ENCODE data around the gene KLHDC7B.

KLHDC7B gene

GRCh38 chr22:50547263-50547985 is 1.7 kb downstream of the KLHDC7B start:
- DNase-seq: no peak

GRCh38 chr22:50548040-50548920 is 2.6 kb downstream of the KLHDC7B start:
- Mint-ChIP-seq H3K9me3 (no peaks in the 10 kb centered on the region), H3K4me3 (peak overlapping the region; percentile 69), H3K27ac (peak overlapping the region; percentile 86), H3K27me3 (no peaks in the 10 kb centered on the region), H3K36me3 (ENCODE audit: low read depth) (peaks cover 3% of the 10 kb centered on the region), H3K4me1 (ENCODE audit: low read depth) (peaks cover 49% of the 10 kb centered on the region)
- peak; percentile 82 for DNase-seq

More at GRCh38 chr22:50547263-50547985, 1.7 kb downstream of the KLHDC7B start:
- Mint-ChIP-seq H3K36me3 (ENCODE audit: low read depth) (peaks cover 3% of the 10 kb centered on the region), H3K4me3 (peak overlapping the region; percentile 46), H3K27me3 (no peaks in the 10 kb centered on the region), H3K9me3 (no peaks in the 10 kb centered on the region), H3K27ac (no peak overlapping the region), H3K4me1 (ENCODE audit: low read depth) (peaks cover 52% of the 10 kb centered on the region)

- Mint-ChIP-seq H3K4me1 (ENCODE audit: low read depth) (peaks cover 47% of the 10 kb centered on the region), H3K27ac (peak overlapping the region; percentile 84), H3K4me3 (peak overlapping the region; percentile 78), H3K36me3 (ENCODE audit: low read depth) (peaks cover 3% of the 10 kb centered on the region), H3K27me3 (no peaks in the 10 kb centered on the region), H3K9me3 (no peaks in the 10 kb centered on the region)
- no peak for DNase-seq
These were observed 3.5 kb downstream of the KLHDC7B start for GRCh38 chr22:50548921-50549790.

- Mint-ChIP-seq H3K27me3 (no peaks in the 10 kb centered on the region), H3K27ac (peak overlapping the region; percentile 85), H3K36me3 (ENCODE audit: low read depth) (peaks cover 3% of the 10 kb centered on the region), H3K9me3 (no peaks in the 10 kb centered on the region), H3K4me1 (ENCODE audit: low read depth) (peaks cover 34% of the 10 kb centered on the region), H3K4me3 (peak overlapping the region; percentile 67)
- DNase-seq: no peak
These were observed 4.7 kb downstream of the KLHDC7B start for GRCh38 chr22:50550395-50550794.

- H3K36me3 Mint-ChIP-seq (ENCODE audit: low read depth): peaks cover 3% of the 10 kb centered on the region
- no peak overlapping the region for H3K27ac Mint-ChIP-seq
- H3K4me1 Mint-ChIP-seq (ENCODE audit: low read depth): peaks cover 26% of the 10 kb centered on the region
- no peaks in the 10 kb centered on the region for H3K9me3 Mint-ChIP-seq
- H3K4me3 Mint-ChIP-seq: no peak overlapping the region
- H3K27me3 Mint-ChIP-seq: no peaks in the 10 kb centered on the region
- DNase-seq: no peak
These were observed 5.6 kb downstream of the KLHDC7B start for GRCh38 chr22:50551160-50551752.

- H3K9me3 Mint-ChIP-seq: no peaks in the 10 kb centered on the region
- peaks cover 3% of the 10 kb centered on the region for H3K36me3 Mint-ChIP-seq (ENCODE audit: low read depth)
- no peak for DNase-seq
- no peak overlapping the region for H3K27ac Mint-ChIP-seq
- H3K4me3 Mint-ChIP-seq: no peak overlapping the region
- H3K4me1 Mint-ChIP-seq (ENCODE audit: low read depth): peaks cover 20% of the 10 kb centered on the region
- no peaks in the 10 kb centered on the region for H3K27me3 Mint-ChIP-seq
These were observed 7.6 kb downstream of the KLHDC7B start for GRCh38 chr22:50553310-50553709.

GRCh38 chr22:50556703-50557102 is 11.0 kb downstream of the KLHDC7B start:
- no peaks in the 10 kb centered on the region for H3K9me3 Mint-ChIP-seq
- H3K4me3 Mint-ChIP-seq: no peak overlapping the region
- DNase-seq: no peak
- no peak overlapping the region for H3K27ac Mint-ChIP-seq
- no peaks in the 10 kb centered on the region for H3K36me3 Mint-ChIP-seq (ENCODE audit: low read depth)
- peaks cover 7% of the 10 kb centered on the region for H3K4me1 Mint-ChIP-seq (ENCODE audit: low read depth)
- H3K27me3 Mint-ChIP-seq: no peaks in the 10 kb centered on the region

GRCh38 chr22:50560034-50560433 is 14.3 kb downstream of the KLHDC7B start:
- Mint-ChIP-seq H3K4me1 (ENCODE audit: low read depth) (peaks cover 20% of the 10 kb centered on the region), H3K27ac (no peak overlapping the region), H3K9me3 (no peaks in the 10 kb centered on the region), H3K4me3 (no peak overlapping the region), H3K36me3 (ENCODE audit: low read depth) (peaks cover 2% of the 10 kb centered on the region), H3K27me3 (no peaks in the 10 kb centered on the region)
- DNase-seq: no peak

- peak overlapping the region; percentile 45 for H3K27ac Mint-ChIP-seq
- H3K4me1 Mint-ChIP-seq (ENCODE audit: low read depth): peaks cover 20% of the 10 kb centered on the region
- H3K27me3 Mint-ChIP-seq: no peaks in the 10 kb centered on the region
- DNase-seq: no peak
- H3K36me3 Mint-ChIP-seq (ENCODE audit: low read depth): peaks cover 2% of the 10 kb centered on the region
- H3K9me3 Mint-ChIP-seq: no peaks in the 10 kb centered on the region
- no peak overlapping the region for H3K4me3 Mint-ChIP-seq
These were observed 16.0 kb downstream of the KLHDC7B start for GRCh38 chr22:50561401-50562358.

GRCh38 chr22:50562523-50563412 is 17.1 kb downstream of the KLHDC7B start, which contains the start of gene SYCE3:
Gene SYCE3, minus strand, starts transcription at chr22:50562919. Its CDS starts 6,514 bp downstream, at chr22:50556405.
- Mint-ChIP-seq H3K27me3 (no peaks in the 10 kb centered on the region), H3K4me3 (peak within 1 kb of the TSS; percentile 89), H3K9me3 (no peaks in the 10 kb centered on the region), H3K36me3 (ENCODE audit: low read depth) (peaks cover 5% of the 10 kb centered on the region), H3K27ac (peak within 1 kb of the TSS; percentile 87), H3K4me1 (ENCODE audit: low read depth) (peaks cover 20% of the 10 kb centered on the region)
- DNase-seq: peak; percentile 99

GRCh38 chr22:50563413-50564160 is 17.9 kb downstream of the KLHDC7B start:
- no peak for DNase-seq
- Mint-ChIP-seq H3K9me3 (no peaks in the 10 kb centered on the region), H3K36me3 (ENCODE audit: low read depth) (peaks cover 13% of the 10 kb centered on the region), H3K27me3 (no peaks in the 10 kb centered on the region), H3K27ac (peak overlapping the region; percentile 87), H3K4me3 (peak overlapping the region; percentile 89), H3K4me1 (ENCODE audit: low read depth) (peaks cover 20% of the 10 kb centered on the region)

GRCh38 chr22:50564289-50564688 is 18.6 kb downstream of the KLHDC7B start:
- no peak for DNase-seq
- peaks cover 20% of the 10 kb centered on the region for H3K36me3 Mint-ChIP-seq (ENCODE audit: low read depth)
- peaks cover 20% of the 10 kb centered on the region for H3K4me1 Mint-ChIP-seq (ENCODE audit: low read depth)
- H3K4me3 Mint-ChIP-seq: no peak overlapping the region
- H3K9me3 Mint-ChIP-seq: no peaks in the 10 kb centered on the region
- H3K27me3 Mint-ChIP-seq: no peaks in the 10 kb centered on the region
- no peak overlapping the region for H3K27ac Mint-ChIP-seq
